Measurements from ENCODE around the gene SRBD1.

Gene SRBD1

DNA sequence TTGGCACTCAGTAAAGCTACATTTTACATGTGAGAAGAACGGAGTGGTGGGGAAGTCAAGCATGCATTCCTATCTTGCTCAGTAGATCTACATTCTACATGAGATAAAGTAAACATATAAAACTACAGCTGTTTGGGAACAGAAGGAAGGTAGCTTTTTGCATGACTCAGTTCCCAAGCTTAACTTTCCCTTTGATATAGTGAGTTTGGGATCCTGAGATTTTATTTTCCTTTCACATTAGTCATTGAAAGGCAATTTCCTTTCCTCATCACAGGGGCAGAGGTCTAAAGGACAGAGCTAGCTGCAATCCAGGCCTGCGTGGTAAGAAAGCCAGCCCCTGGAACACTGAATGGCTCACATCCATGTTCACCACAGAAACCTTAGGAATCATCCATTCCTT, 257.2 kb downstream of the SRBD1 start:
- DNase-seq, result no peak

- DNase-seq, result no peak
These were observed 258.6 kb downstream of the SRBD1 start for GRCh38 chr2:45352506-45352905.

DNA sequence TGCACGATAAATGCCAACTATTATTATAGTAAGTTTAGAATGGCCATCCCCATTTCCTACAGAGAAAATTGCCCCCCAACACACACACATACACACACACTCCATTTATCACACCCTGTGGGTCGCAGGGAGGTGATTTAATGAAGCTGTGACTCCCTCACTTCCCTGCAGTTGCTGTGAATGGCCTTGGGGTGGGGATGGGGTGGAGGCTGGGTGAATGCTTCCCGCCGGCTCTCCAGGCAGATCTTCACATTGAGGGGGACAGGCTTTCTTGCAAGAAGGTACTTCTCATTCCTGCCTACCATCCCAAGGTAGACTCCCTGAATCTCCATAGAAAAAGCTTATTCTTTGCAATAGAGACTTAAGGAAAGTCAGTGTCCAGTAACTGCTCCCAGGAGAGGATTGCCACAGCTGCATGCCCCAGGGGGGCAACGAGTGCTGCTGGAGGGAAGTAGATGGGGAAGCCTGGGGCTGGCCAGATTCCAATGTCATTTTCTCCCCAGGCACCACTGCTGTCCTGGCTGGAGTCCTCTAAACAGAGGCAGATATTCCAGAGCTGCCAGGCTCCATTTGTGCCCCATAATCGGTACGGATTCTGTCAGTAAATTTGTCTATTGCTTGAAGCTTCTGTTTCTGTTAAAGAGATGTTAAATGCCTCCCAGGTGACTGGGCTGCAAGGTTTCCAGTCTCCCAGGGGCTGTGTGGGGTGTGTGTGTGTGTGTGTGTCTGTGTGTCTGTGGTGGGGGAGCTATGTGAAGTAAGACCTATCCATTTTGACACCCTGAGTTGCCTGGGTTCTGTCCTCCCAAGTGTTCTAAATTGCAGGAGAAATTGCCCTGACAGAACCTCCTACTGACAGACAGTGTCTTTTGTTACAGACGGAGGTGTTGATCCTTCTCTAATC, 265.5 kb downstream of the SRBD1 start:
- DNase-seq, result no peak

DNA sequence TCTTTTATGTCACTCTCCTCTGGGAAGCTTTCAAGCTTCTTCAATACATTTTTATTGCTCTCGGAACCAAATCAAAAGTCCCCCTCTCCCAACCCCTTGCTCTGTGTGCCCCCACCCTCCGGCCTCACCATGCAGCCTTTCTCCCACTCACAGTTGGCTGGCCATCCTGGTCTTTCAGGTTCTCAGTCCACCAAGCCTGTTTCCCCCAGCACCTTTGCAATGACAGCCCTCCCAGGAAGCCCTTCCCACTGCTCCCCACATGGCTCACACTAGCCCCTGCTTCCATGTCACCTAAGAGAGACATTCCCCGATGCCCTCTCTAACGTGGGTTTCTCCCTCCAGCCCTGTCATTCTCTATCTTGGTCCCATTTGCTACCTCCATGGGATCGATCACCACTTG, 266.6 kb downstream of the SRBD1 start:
- no peak for DNase-seq

DNA sequence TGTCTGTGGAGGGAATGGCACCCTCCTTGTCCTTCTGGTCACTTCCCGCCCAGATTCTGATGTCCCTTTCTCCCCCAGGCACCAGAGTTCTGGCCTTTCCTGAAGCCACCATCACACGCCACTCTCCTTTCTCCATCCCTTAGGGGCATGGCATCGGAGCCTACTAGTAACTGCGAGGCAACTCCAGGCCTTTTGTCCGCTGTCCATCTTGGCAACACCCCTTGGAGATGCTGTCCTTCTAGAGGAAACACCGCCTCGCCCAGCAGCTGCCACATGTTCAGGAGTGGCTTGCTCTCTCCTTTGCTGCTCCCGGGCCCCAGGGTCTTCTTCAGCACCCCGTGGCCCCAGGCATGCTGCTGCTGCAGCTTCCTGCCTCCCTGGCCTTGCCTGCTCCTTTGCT, 267.0 kb downstream of the SRBD1 start:
- DNase-seq, result no peak

- DNase-seq, result no peak
These were observed 267.6 kb downstream of the SRBD1 start for GRCh38 chr2:45343251-45344017.

GRCh38 chr2:45340318-45340717, 270.7 kb downstream of the SRBD1 start:
- DNase-seq, result no peak

DNA sequence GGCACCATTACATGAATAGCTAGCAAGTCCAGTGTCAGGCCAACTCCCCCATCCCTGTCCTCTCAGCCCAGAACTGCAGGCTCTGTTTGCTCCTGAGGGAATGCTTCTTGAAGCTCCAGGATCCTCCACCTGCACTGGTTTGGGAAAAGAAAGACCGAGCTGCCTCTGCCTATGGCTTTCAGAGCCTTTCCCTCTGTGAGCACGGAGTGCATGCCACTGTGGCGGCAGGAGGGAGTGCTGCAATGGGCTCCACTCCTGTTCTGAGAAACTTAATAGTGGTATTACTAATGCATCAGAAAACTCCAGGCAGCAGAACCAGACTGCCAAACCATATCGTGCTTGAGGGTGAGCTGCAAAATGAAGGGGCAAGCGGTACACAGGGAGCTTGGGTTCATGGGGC, 271.8 kb downstream of the SRBD1 start:
- no peak for DNase-seq

Measured in stimulated activated CD4-positive, alpha-beta T cell treated with anti-CD3 and anti-CD28 coated beads, Interleukin-4, amount 100 ng/mL, for 24 hours (primary cell).